OCI-LY3 (cell line): ENCODE measurements around the gene ESRRB.

Experiments used
- H2AFZ ChIP-seq: fragments of 200-600, 300-600 bp; shearing (Covaris generic); 2 replicates; pipeline ENCODE4 v1.6.0; 2014; ENCODE audit warnings: antibody characterized with exemption, low read depth, low read length
- H3K27ac ChIP-seq: fragments of 200-600, 300-600 bp; sonication (generic); 2 replicates; pipeline ENCODE4 v1.5.1; 2014; ENCODE audit warnings: mild to moderate bottlenecking, low read length, moderate library complexity, mixed read lengths
- H3K27me3 ChIP-seq: fragments of 200-600, 300-600 bp; sonication (generic); 2 replicates; pipeline ENCODE4 v1.6.1; 2014; ENCODE audit warnings: low read depth, low read length, mixed read lengths
- H3K36me3 ChIP-seq: fragments of 200-600, 300-600 bp; sonication (generic); replicated peaks from 2 replicates; pipeline ENCODE3; 2014; ENCODE audit warnings: low read depth, low read length, mixed read lengths
- H3K4me1 ChIP-seq: fragments of 300-600, 200-600 bp; sonication (generic); 2 replicates; pipeline ENCODE4 v1.6.1; 2014; ENCODE audit warnings: low read length, mixed read lengths
- H3K4me2 ChIP-seq: fragments of 200-600, 300-600 bp; sonication (generic); 2 replicates; pipeline ENCODE4 v1.6.1; 2014; ENCODE audit warnings: low read length, mixed read lengths
- H3K4me3 ChIP-seq: fragments of 300-600, 200-600 bp; sonication (generic); 2 replicates; pipeline ENCODE4 v1.5.1; 2014; ENCODE audit warnings: antibody characterized with exemption, mild to moderate bottlenecking, low read length, moderate library complexity
- H3K79me2 ChIP-seq: fragments of 300-600, 200-600 bp; shearing (Covaris generic); 2 replicates; pipeline ENCODE4 v1.6.1; 2014; ENCODE audit warnings: mild to moderate bottlenecking, low read length, mixed read lengths
- H3K9ac ChIP-seq: fragments of 300-600, 200-600 bp; shearing (Covaris generic); 2 replicates; pipeline ENCODE4 v1.6.0; 2014; ENCODE audit warnings: mild to moderate bottlenecking, low read length, moderate library complexity
- H3K9me3 ChIP-seq: fragments of 200-600, 300-600 bp; shearing (Covaris generic); 2 replicates; pipeline ENCODE4 v1.6.1; 2014; ENCODE audit warnings: low read length, mixed read lengths; ENCODE audit not compliant: insufficient read depth
- H4K20me1 ChIP-seq: fragments of 200-600, 300-600 bp; sonication (generic); 2 replicates; pipeline ENCODE4 v1.6.1; 2016; ENCODE audit warnings: low read length, mixed read lengths; ENCODE audit not compliant: insufficient read depth
- CTCF ChIP-seq: fragments of 200-600, 300-600 bp; sonication (generic); IDR thresholded peaks from 2 replicates; pipeline ENCODE4 v1.5.1; 2014; ENCODE audit warnings: antibody characterized with exemption, low read length, low read depth
- EZH2phosphoT487 ChIP-seq: fragments of 200-600 bp; shearing (Covaris generic); IDR thresholded peaks from 2 replicates; pipeline ENCODE4 v1.6.1; 2018; ENCODE audit warnings: antibody characterized with exemption, mixed run types, low read depth

Gene ESRRB

GRCh38 chr14:76419399-76419798, 43.5 kb downstream of the ESRRB start:
- no peak overlapping the region for H2AFZ ChIP-seq
- H3K9me3 ChIP-seq: no peaks in the 10 kb centered on the region
- H3K4me1 ChIP-seq: no peaks in the 10 kb centered on the region
- H3K36me3 ChIP-seq: no peaks in the 10 kb centered on the region
- no peak overlapping the region for H3K9ac ChIP-seq
- no peak for TF ChIP-seq CTCF
- TF ChIP-seq EZH2phosphoT487: no peak
- no peaks in the 10 kb centered on the region for H3K27me3 ChIP-seq
- H4K20me1 ChIP-seq: no peaks in the 10 kb centered on the region
- H3K79me2 ChIP-seq: no peaks in the 10 kb centered on the region
- no peak overlapping the region for H3K4me3 ChIP-seq
- H3K27ac ChIP-seq: no peak overlapping the region
- H3K4me2 ChIP-seq: no peak overlapping the region

GRCh38 chr14:76420827-76421226, 44.9 kb downstream of the ESRRB start:
- no peaks in the 10 kb centered on the region for H4K20me1 ChIP-seq
- no peak overlapping the region for H2AFZ ChIP-seq
- H3K4me3 ChIP-seq: no peak overlapping the region
- no peaks in the 10 kb centered on the region for H3K4me1 ChIP-seq
- no peak overlapping the region for H3K4me2 ChIP-seq
- H3K79me2 ChIP-seq: no peaks in the 10 kb centered on the region
- no peak overlapping the region for H3K27ac ChIP-seq
- no peak overlapping the region for H3K9ac ChIP-seq
- no peaks in the 10 kb centered on the region for H3K9me3 ChIP-seq
- H3K36me3 ChIP-seq: no peaks in the 10 kb centered on the region
- no peaks in the 10 kb centered on the region for H3K27me3 ChIP-seq
- TF ChIP-seq EZH2phosphoT487: no peak
- no peak for TF ChIP-seq CTCF

- no peaks in the 10 kb centered on the region for H3K9me3 ChIP-seq
- no peaks in the 10 kb centered on the region for H3K27me3 ChIP-seq
- H3K9ac ChIP-seq: no peak overlapping the region
- no peaks in the 10 kb centered on the region for H3K79me2 ChIP-seq
- no peak overlapping the region for H3K4me3 ChIP-seq
- TF ChIP-seq CTCF (no peak), EZH2phosphoT487 (no peak)
- H3K27ac ChIP-seq: no peak overlapping the region
- no peak overlapping the region for H3K4me2 ChIP-seq
- no peaks in the 10 kb centered on the region for H4K20me1 ChIP-seq
- H2AFZ ChIP-seq: no peak overlapping the region
- H3K4me1 ChIP-seq: no peaks in the 10 kb centered on the region
- H3K36me3 ChIP-seq: no peaks in the 10 kb centered on the region
Observed at GRCh38 chr14:76421662-76422061, 45.7 kb downstream of the ESRRB start.

GRCh38 chr14:76422662-76423061, 46.7 kb downstream of the ESRRB start:
- H4K20me1 ChIP-seq: no peaks in the 10 kb centered on the region
- TF ChIP-seq EZH2phosphoT487 (no peak), CTCF (no peak)
- no peaks in the 10 kb centered on the region for H3K9me3 ChIP-seq
- no peak overlapping the region for H3K4me3 ChIP-seq
- H3K79me2 ChIP-seq: no peaks in the 10 kb centered on the region
- H3K9ac ChIP-seq: no peak overlapping the region
- H3K4me2 ChIP-seq: no peak overlapping the region
- H3K27ac ChIP-seq: no peak overlapping the region
- H3K4me1 ChIP-seq: no peaks in the 10 kb centered on the region
- no peak overlapping the region for H2AFZ ChIP-seq
- H3K36me3 ChIP-seq: no peaks in the 10 kb centered on the region
- H3K27me3 ChIP-seq: no peaks in the 10 kb centered on the region
